ENCODE measurements around the gene FGD4.

GRCh38 chr12:32508626-32509025 is 109.3 kb downstream of the FGD4 start:
- TF ChIP-seq POLR2A (IDR thresholded peaks at IDR 0.05; ENCODE audit: low read depth, low read length): no peak
- no peak for TF ChIP-seq USF2 (IDR thresholded peaks at IDR 0.05; ENCODE audit: low read depth, low read length)

Data from IMR-90 (cell line).